ENCODE measurements around the gene WNT16. TPM values are rescaled to one million over a fixed set of nuclear protein-coding genes. Genes with fewer than 3 reads are reported as not detected.

The WNT16 gene
- total RNA-seq, 1 donor = under 0.01 TPM

- no peak for DNase-seq (ENCODE audit: insufficient read length, low spot score, missing footprints)
- H2AFZ ChIP-seq (ENCODE audit: low read length) = no peak overlapping the region
- peaks cover 11% of the 10 kb centered on the region for H3K4me1 ChIP-seq (ENCODE audit: insufficient read depth, low read length)
- no peak for TF ChIP-seq CTCF (IDR thresholded peaks at IDR 0.05; ENCODE audit: extremely low read depth, low read depth, low read length)
- no peak overlapping the region for H3K27ac ChIP-seq (ENCODE audit: low read depth, low read length)
- H4K20me1 ChIP-seq (ENCODE audit: insufficient read depth, low read length) = peaks cover 44% of the 10 kb centered on the region
- peaks cover 10% of the 10 kb centered on the region for H3K36me3 ChIP-seq (ENCODE audit: insufficient read depth, low read length)
- H3K27me3 ChIP-seq (ENCODE audit: insufficient read depth, low read length) = no peaks in the 10 kb centered on the region
- H3K79me2 ChIP-seq (ENCODE audit: insufficient read depth, low read length) = peaks cover 99% of the 10 kb centered on the region
- no peaks in the 10 kb centered on the region for H3K9me3 ChIP-seq (ENCODE audit: low read depth, low read length)
- no peak overlapping the region for H3K4me2 ChIP-seq (ENCODE audit: insufficient read depth, low read length)
- H3K4me3 ChIP-seq (ENCODE audit: insufficient read depth, low read length) = no peak overlapping the region
Measured at GRCh38 chr7:121390617-121391016, 61.8 kb downstream of the WNT16 start.

Other genes with a start within 250 kb of the WNT16 start
- 65.5 and 67.2 TPM in 2 replicates for gene FAM3C, start 67.3 kb downstream of the WNT16 start, total RNA-seq